HFFc6 (cell line): ENCODE data around the gene MTA1. TPM values are rescaled to one million over a fixed set of nuclear protein-coding genes. Genes with fewer than 3 reads are reported as not detected.

ENCODE experiments used
- DNase-seq: peaks from one replicate; pipeline ENCODE4 v3.0.0-alpha.2; 2018
- H3K27ac Mint-ChIP-seq: 2 replicates; pipeline ENCODE4 v1.8.0; 2020; ENCODE audit warnings: mild to moderate bottlenecking, mixed read lengths
- H3K27me3 Mint-ChIP-seq: 2 replicates; pipeline ENCODE4 v1.8.0; 2021; ENCODE audit warnings: mild to moderate bottlenecking, moderate library complexity, mixed read lengths; ENCODE audit not compliant: insufficient read depth
- H3K36me3 Mint-ChIP-seq: 2 replicates; pipeline ENCODE4 v1.8.0; 2021; ENCODE audit warnings: low read depth, mixed read lengths
- H3K4me1 Mint-ChIP-seq: 2 replicates; pipeline ENCODE4 v1.8.0; 2020; ENCODE audit warnings: low read depth, mixed read lengths
- H3K4me3 Mint-ChIP-seq: 2 replicates; pipeline ENCODE4 v1.8.0; 2020; ENCODE audit warnings: mild to moderate bottlenecking, moderate library complexity, mixed read lengths
- H3K9me3 Mint-ChIP-seq: 2 replicates; pipeline ENCODE4 v1.8.0; 2020; ENCODE audit warnings: mild to moderate bottlenecking, mixed read lengths
- total RNA-seq, 6 experiments: library from RNA; stranded (reverse); fragmentation: NEBNext Ultra II Directional; extraction: Animal tissue kit (Norgen Biotek cat#: 25700); gene quantifications; 2 replicates in 1 of 6; 3 replicates in 5 of 6; pipeline ENCODE4 v1.2.3, GENCODE V29; 2021
- TF ChIP-seq, protein P1 (sequence below): fragments of 200-600 bp; sonication (generic); IDR thresholded peaks from 2 replicates; pipeline ENCODE4 v1.5.0; 2021; ENCODE audit warnings: antibody characterized with exemption, mild to moderate bottlenecking

Gene MTA1
- total RNA-seq, 6 experiments from 2014 or later = 67.5 to 71.3 (median 69.2) TPM

GRCh38 chr14:105498430-105499255, 79.0 kb downstream of the MTA1 start:
- Mint-ChIP-seq H3K9me3 (no peaks in the 10 kb centered on the region), H3K4me1 (no peaks in the 10 kb centered on the region), H3K4me3 (no peak overlapping the region), H3K36me3 (no peaks in the 10 kb centered on the region), H3K27ac (no peak overlapping the region), H3K27me3 (peaks cover 4% of the 10 kb centered on the region)
- no peak for DNase-seq
- TF ChIP-seq, protein P1, sequence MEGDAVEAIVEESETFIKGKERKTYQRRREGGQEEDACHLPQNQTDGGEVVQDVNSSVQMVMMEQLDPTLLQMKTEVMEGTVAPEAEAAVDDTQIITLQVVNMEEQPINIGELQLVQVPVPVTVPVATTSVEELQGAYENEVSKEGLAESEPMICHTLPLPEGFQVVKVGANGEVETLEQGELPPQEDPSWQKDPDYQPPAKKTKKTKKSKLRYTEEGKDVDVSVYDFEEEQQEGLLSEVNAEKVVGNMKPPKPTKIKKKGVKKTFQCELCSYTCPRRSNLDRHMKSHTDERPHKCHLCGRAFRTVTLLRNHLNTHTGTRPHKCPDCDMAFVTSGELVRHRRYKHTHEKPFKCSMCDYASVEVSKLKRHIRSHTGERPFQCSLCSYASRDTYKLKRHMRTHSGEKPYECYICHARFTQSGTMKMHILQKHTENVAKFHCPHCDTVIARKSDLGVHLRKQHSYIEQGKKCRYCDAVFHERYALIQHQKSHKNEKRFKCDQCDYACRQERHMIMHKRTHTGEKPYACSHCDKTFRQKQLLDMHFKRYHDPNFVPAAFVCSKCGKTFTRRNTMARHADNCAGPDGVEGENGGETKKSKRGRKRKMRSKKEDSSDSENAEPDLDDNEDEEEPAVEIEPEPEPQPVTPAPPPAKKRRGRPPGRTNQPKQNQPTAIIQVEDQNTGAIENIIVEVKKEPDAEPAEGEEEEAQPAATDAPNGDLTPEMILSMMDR = no peak

GRCh38 chr14:105499256-105500035, 79.8 kb downstream of the MTA1 start:
- TF ChIP-seq, protein P1 = no peak
- H3K27ac Mint-ChIP-seq = no peak overlapping the region
- DNase-seq = no peak
- peaks cover 4% of the 10 kb centered on the region for H3K27me3 Mint-ChIP-seq
- H3K4me3 Mint-ChIP-seq = no peak overlapping the region
- no peaks in the 10 kb centered on the region for H3K9me3 Mint-ChIP-seq
- no peaks in the 10 kb centered on the region for H3K4me1 Mint-ChIP-seq
- H3K36me3 Mint-ChIP-seq = no peaks in the 10 kb centered on the region

DNA sequence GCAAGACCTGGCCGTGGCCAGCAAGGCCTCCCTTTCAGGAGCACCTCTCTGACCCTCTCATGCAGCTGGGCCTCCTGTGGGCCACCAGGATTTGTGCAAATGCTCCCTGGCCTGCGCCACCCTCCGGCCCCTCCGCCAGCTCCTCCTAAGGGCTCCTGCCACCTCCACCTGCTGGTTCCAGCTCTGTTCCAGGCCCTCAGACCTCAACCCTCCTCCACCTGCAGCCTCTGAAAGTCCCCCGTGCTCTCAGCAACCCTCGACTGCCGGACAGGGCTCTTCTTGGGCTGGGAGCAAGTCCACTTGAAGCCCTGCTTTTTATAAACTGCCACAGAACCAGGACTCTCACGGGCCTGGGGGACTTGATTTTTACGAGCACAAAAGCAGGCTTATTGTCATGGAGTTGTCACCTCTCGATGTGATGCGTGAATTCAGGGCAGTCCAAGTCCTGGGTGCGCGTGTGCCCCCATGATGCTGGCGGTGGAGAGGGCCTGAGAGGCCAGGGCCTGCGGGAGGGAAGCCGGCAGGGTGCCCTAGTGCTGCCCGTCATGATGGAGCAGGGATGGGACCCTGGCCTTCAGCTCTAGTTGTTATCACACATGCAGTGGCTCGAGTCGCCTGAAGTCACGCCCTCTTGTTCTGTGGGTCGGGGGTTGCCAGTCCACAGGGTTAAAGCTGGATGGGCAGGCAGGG, 80.6 kb downstream of the MTA1 start:
- no peaks in the 10 kb centered on the region for H3K36me3 Mint-ChIP-seq
- no peak overlapping the region for H3K4me3 Mint-ChIP-seq
- DNase-seq = no peak
- peaks cover 4% of the 10 kb centered on the region for H3K27me3 Mint-ChIP-seq
- TF ChIP-seq, protein P1 = no peak
- H3K27ac Mint-ChIP-seq = no peak overlapping the region
- no peaks in the 10 kb centered on the region for H3K9me3 Mint-ChIP-seq
- no peaks in the 10 kb centered on the region for H3K4me1 Mint-ChIP-seq

DNA sequence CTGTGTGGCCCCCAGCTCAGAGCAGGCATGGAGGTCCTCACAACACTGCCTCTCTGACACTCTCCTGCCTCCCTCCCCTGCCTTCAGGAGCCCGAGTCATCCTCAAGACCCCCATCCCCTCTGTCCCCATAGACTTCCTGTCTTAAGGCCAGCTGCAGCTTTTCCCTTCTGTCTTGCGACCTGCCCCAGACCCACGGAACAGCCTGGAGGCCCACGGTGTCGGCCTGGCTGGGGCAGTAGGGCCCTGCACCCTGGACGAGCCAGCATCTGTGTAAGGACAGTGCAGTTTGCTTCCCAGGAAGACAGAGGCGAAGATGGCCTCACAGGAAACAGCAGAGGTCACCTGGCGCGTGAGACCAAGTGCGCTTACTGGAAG, 81.1 kb downstream of the MTA1 start:
- Mint-ChIP-seq H3K9me3 (no peaks in the 10 kb centered on the region), H3K4me1 (no peaks in the 10 kb centered on the region), H3K27me3 (peaks cover 4% of the 10 kb centered on the region), H3K4me3 (no peak overlapping the region), H3K27ac (no peak overlapping the region), H3K36me3 (no peaks in the 10 kb centered on the region)
- TF ChIP-seq, protein P1 = no peak
- no peak for DNase-seq

- H3K27ac Mint-ChIP-seq = no peak overlapping the region
These were observed 82.1 kb downstream of the MTA1 start for GRCh38 chr14:105501504-105502291.

More at GRCh38 chr14:105501504-105502291, 82.1 kb downstream of the MTA1 start:
- TF ChIP-seq, protein P1 = no peak
- Mint-ChIP-seq H3K27me3 (peaks cover 4% of the 10 kb centered on the region), H3K4me1 (no peaks in the 10 kb centered on the region), H3K9me3 (no peaks in the 10 kb centered on the region), H3K36me3 (no peaks in the 10 kb centered on the region), H3K4me3 (no peak overlapping the region)
- no peak for DNase-seq
